ENCODE data around the gene SNTG2. TPM values are rescaled to one million over a fixed set of nuclear protein-coding genes. Genes with fewer than 3 reads are reported as not detected.

The SNTG2 gene
- polyA plus RNA-seq, 1 experiment: 0.31 TPM

- CTCF ChIA-PET: interaction anchor here (0.6 kb wide), 1 partner anchor 162 kb away, joined by 3 read pairs; no protein-coding TSS in a partner anchor
- POLR2A ChIA-PET: no interaction called here
- no peak overlapping the region for H3K4me3 ChIP-seq (ENCODE audit: low read depth, low read length)
- no peak for DNase-seq (ENCODE audit: low read depth)
- TF ChIP-seq, protein P1, sequence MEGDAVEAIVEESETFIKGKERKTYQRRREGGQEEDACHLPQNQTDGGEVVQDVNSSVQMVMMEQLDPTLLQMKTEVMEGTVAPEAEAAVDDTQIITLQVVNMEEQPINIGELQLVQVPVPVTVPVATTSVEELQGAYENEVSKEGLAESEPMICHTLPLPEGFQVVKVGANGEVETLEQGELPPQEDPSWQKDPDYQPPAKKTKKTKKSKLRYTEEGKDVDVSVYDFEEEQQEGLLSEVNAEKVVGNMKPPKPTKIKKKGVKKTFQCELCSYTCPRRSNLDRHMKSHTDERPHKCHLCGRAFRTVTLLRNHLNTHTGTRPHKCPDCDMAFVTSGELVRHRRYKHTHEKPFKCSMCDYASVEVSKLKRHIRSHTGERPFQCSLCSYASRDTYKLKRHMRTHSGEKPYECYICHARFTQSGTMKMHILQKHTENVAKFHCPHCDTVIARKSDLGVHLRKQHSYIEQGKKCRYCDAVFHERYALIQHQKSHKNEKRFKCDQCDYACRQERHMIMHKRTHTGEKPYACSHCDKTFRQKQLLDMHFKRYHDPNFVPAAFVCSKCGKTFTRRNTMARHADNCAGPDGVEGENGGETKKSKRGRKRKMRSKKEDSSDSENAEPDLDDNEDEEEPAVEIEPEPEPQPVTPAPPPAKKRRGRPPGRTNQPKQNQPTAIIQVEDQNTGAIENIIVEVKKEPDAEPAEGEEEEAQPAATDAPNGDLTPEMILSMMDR (IDR thresholded peaks at IDR 0.05; ENCODE audit: insufficient read depth, low read depth, low read length): no peak
- no peaks in the 10 kb centered on the region for H3K27me3 ChIP-seq (ENCODE audit: control insufficient read depth, insufficient read depth, low read length)
- H3K36me3 ChIP-seq (ENCODE audit: control insufficient read depth, insufficient read depth, low read length): no peaks in the 10 kb centered on the region
Observed at GRCh38 chr2:1147873-1148612, 197.4 kb downstream of the SNTG2 start.

DNA sequence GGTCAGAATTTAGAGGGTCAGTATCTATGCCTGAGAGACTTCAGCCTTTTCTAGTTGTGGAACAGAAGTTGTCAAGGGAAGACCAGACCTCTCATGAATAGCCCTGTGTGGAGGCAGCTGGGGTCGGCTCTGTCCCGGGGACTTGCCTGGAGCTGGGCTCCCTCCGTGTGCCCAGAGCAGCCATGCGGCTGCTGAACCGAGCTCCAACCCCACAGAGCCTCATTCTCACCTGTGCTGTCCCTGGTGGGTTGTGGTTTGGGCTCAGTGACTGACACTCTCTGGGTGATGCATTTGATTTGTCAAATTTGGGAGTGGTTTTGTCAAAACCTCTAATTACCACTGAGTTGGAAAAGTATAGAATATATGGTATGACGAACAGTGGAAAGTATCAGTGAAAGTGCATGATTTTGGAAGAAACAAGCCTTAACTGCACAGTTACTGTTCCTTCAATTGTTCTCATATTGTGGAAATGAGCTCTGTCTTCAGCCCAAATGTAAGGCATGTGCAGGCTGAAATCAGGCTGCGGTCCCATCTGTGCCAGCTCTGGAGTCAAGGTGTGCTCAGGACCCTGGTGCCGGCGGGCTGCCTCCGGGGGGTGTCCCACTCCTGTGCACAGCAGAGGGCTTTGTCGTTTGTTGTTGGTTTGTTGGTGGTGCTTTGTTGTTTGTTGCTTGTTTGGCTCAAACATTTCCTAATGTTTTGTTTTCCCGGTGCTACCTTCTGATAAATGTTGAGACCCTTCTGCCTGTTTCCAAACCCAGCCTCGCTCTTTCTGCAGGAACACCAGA is 200.3 kb downstream of the SNTG2 start:
- POLR2A ChIA-PET: no interaction called here
- Histone ChIP-seq H3K27me3 (ENCODE audit: control insufficient read depth, insufficient read depth, low read length) (no peaks in the 10 kb centered on the region), H3K36me3 (ENCODE audit: control insufficient read depth, insufficient read depth, low read length) (no peaks in the 10 kb centered on the region), H3K4me3 (ENCODE audit: low read depth, low read length) (no peak overlapping the region)
- TF ChIP-seq, protein P1 (IDR thresholded peaks at IDR 0.05; ENCODE audit: insufficient read depth, low read depth, low read length): no peak
- CTCF ChIA-PET: no interaction called here
- DNase-seq (ENCODE audit: low read depth): no peak

DNA sequence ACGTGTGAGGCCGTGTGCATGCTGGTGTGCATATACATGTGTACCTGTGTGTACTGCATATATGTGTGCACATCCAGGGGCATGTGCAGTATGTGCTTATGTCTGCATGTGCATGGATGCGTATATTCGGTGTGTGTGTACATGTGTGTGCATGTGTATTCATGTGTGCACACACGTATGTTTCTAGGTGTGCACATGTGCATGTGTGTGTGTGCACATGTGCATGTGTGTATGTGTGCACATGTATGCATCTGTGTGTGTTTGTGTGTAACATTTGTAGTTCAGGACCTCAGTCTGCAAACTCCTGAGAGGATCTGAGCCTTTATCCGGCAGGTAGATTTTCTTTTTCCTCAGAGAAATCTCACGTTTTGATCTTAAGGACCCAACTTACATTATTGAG is 201.7 kb downstream of the SNTG2 start:
- DNase-seq (ENCODE audit: low read depth): no peak
- TF ChIP-seq, protein P1 (IDR thresholded peaks at IDR 0.05; ENCODE audit: insufficient read depth, low read depth, low read length): no peak
- ChIA-PET CTCF (no interaction called here), POLR2A (no interaction called here)
- Histone ChIP-seq H3K36me3 (ENCODE audit: control insufficient read depth, insufficient read depth, low read length) (no peaks in the 10 kb centered on the region), H3K27me3 (ENCODE audit: control insufficient read depth, insufficient read depth, low read length) (no peaks in the 10 kb centered on the region), H3K4me3 (ENCODE audit: low read depth, low read length) (no peak overlapping the region)

- Histone ChIP-seq H3K27me3 (ENCODE audit: control insufficient read depth, insufficient read depth, low read length) (no peaks in the 10 kb centered on the region), H3K4me3 (ENCODE audit: low read depth, low read length) (no peak overlapping the region), H3K36me3 (ENCODE audit: control insufficient read depth, insufficient read depth, low read length) (no peaks in the 10 kb centered on the region)
- no peak for DNase-seq (ENCODE audit: low read depth)
- POLR2A ChIA-PET: no interaction called here
- CTCF ChIA-PET: no interaction called here
- TF ChIP-seq, protein P1 (IDR thresholded peaks at IDR 0.05; ENCODE audit: insufficient read depth, low read depth, low read length): no peak
Observed at GRCh38 chr2:1153920-1154319, 203.3 kb downstream of the SNTG2 start.

DNA sequence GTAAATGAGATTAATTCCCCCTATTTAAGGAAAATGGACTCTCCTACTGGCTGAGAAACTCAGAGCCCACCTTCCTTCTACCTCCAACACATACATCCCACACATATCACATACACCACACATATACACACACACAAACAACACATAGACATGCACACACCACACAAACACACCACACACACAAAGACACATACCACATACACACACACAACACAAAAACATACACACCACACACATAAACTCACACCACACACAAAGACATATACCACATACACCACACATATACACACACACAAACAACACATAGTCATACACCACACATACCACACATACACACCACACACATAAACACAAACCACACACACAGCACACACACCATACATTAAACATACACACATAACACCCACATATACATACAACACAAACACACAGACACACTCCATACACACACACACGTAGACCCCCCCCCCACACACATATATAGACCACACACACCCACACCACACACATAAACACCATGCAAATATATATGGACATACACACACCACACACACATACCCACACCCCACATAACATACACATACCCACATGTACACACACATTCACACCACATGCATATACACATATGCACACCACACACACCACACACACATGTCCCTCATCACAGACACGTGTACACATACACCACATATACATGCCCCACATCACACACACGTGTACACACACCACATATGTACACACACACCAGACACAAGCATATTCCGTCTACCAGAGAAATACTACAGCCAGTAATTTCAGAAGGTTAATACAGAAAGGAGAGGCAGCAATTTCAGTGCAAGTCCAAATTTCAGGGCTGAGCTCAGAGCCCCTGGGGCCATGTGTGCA is 204.3 kb downstream of the SNTG2 start:
- ChIA-PET POLR2A (no interaction called here), CTCF (no interaction called here)
- TF ChIP-seq, protein P1 (IDR thresholded peaks at IDR 0.05; ENCODE audit: insufficient read depth, low read depth, low read length): no peak
- H3K4me3 ChIP-seq (ENCODE audit: low read depth, low read length): no peak overlapping the region
- H3K36me3 ChIP-seq (ENCODE audit: control insufficient read depth, insufficient read depth, low read length): no peaks in the 10 kb centered on the region
- no peak for DNase-seq (ENCODE audit: low read depth)
- H3K27me3 ChIP-seq (ENCODE audit: control insufficient read depth, insufficient read depth, low read length): no peaks in the 10 kb centered on the region

Data from BJ (cell line).